A172 (cell line): Measurements from ENCODE around the gene TNNT3. TPM values are rescaled to one million over a fixed set of nuclear protein-coding genes. Genes with fewer than 3 reads are reported as not detected.

Source experiments
- DNase-seq: peaks from one replicate; pipeline ENCODE4 v3.0.0-alpha.2; 2015; ENCODE audit warnings: low spot score
- total RNA-seq: library from RNA; depleted of rRNA; stranded (reverse); fragments of >200 nt; shearing (Covaris generic); gene quantifications from 2 replicates; pipeline ENCODE4 v1.2.3, GENCODE V29; 2014; rRNA removed

The TNNT3 gene
- total RNA-seq, 1 experiment from 2014 or later: not detected

DNA sequence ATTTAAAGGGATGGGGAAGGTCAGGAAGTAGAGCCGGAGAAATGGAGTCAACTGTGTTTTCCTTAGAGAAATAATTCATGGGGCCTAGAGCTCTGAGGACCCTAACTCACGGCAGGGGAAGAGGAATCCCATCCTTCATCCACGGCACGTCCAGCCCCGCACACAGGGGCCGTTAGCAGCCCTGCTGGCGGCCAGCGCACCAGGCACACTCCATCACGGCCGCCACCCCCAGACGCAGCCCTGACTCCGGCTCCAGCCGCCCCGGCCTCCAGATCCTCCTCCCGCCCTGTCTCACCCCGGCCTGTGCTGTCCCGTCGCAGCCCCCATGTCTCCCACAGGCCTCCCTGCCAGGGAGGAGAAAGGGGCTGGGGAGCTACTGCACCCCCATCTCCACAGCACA lies 38.9 kb downstream of the TNNT3 start:
- no peak for DNase-seq

DNA sequence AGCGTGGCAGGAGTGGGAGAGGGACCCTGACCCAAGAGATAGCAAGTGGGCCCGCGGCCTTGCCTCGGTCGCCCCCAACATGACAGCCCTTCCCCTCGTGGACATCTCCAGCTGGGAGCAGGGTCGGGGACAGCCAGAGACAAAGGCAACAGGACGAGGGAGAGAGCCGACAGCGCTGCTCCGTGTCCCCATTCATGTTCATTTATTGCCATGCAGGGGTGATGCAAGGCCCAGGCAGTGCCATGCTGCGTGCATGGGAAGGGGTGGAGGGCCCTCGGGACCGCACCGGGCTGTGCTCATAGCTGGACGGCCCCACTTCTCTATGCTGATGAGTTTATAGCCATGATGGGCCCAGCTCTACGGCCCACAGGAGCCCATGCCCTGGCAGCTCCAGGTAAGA lies 40.3 kb downstream of the TNNT3 start:
- no peak for DNase-seq

DNA sequence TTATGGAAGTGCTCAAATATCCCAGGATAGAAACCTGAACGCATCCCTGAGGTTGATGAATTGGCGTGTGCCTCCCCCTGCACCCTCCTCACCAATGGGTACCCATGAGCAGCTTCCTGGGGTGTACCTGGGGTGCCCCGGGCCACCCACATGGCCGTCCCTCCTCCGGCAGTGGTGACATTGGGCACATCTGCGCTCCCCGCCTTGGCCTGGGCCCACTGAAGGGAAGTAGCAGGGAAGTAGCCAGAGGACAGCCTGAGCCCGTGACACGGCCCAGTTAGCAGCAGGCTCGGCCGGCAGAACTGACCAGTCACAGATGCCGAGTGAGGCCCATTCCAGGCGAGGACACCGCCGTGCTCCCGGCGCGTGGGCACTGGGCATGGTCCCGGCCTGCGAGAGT lies 44.4 kb downstream of the TNNT3 start:
- DNase-seq: no peak

DNA sequence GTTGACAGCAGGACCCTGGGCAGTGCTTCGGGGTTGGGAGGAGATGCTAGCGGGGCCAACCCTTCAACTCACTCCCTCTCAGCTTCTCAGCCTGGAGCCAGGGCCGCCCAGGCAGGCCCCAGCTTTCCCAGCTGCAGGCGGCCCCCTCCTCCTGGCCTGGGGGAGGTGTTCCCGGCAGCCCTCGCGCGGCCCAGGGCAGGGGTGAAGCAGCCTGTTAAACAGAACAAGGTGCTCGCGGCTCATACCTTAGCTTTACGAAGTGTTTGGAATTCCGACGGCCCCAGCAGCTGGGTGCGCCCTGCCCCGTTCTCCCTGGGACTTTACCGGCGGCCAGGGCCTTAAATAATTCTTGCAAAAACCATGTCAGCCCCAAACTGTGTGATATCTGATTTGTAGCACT lies 44.8 kb downstream of the TNNT3 start:
- no peak for DNase-seq

DNA sequence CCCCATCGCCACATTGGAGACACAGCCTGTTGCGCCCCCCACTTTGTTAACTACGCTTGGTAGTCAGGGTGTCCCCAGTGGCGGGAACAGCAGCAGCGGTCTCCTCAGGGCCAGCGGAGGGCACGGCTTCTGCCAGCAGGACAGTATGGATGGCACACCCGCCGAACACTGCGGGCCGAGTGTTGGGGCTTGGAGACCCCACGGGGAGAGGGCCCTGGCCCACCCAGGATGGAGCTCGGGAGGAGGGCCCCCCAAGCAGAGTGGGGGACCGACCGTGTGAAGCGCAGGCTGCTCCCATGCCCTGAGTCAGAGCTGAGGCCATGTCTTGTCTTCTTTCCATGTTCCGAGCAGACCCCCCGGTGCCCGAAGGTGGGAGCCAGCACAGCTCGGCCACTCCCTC lies 45.5 kb downstream of the TNNT3 start:
- DNase-seq: no peak

DNA sequence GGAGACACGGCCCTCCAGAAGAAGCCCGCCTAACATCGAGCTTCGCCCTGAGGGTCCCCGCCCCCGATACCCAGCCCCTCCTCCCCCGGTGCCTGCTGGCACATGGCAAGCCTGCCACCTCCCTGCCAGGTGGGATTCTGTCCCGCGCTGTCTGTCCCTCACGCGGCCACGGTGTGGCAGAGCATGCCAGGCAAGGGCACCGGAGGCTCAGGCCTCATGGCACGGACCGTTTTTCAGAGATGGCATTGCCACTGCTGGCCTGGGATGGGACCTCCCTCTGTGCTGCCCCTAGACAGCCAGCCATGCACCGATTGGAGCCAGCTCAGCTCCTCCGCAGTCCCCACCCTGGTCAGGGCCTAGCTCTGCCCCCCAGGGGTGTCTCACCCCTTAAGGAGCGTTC lies 47.0 kb downstream of the TNNT3 start:
- DNase-seq: no peak

DNA sequence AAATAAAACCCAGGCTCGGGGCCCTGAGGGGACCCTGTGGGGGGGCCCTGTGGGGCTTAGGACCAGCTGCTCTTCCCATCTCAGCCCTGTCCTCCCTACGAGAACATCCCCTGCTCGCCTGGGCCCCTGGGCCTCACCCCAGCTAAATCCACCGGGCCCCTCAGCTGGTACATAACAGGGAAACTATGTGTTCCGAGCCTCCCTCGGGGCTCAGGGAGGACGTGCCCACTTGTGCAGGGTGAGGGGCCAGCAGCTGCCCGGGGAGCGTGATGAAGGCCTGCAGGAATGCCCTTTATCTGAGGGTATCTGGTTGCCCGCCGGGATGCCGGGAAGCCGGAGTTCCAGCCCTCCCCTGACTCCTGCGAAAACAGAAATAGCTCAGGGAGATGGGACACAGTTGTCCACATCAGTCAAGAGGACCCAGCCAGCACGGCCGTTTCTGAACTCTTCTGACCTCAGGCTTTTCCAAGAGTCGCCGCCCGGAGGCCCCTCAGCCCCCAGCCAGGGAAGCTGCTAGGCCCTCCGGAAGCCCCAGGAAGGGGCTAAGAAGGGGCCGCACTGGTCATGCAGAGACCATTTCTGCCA lies 48.2 kb downstream of the TNNT3 start:
- DNase-seq: no peak

DNA sequence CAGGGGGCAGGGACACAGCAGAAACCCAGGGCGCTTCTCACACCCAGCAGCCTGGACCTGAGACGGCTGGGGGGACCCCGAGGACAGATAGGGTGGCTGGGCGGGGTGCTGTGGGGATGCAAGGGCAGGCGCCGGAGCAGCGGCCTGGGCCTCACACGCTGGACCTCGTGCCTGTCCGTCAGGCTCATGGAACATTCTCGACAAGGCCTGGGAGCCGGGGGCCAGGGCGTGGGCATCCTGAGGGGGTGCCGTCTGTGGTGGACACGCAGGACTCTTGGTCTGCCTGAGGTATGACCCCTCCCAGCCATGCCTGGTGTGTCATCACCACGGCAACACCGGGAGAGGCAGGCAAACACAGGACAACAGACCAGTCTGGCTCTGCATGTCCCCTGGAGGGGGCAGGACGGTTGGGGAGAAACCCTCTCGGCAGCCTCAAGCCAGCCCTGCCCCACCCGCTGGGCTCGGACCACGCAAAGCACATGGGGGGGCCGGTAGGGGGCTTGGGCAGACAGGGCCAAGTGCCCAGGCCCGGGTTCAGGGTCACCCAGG lies 49.0 kb downstream of the TNNT3 start:
- no peak for DNase-seq

DNA sequence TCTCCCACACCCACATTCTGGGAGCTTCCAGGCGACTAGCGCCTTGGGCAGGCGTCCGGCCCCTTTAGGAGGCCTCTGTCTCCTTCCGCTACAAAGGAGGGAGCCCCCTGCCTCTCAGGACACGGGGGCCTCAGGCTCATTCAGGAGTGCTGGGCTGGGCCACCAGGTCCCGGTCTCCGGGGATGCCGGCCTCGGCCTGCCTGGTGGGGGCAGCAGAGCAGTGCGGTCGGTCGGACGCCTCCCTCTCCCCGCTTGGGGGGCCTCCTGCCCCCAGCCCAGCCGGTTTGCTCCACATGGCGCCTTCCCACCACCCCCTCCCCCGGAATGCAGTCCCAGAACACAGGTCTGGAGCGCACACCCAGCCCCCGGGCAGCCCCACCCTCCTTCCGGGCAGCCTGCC lies 49.5 kb downstream of the TNNT3 start:
- DNase-seq: no peak

DNA sequence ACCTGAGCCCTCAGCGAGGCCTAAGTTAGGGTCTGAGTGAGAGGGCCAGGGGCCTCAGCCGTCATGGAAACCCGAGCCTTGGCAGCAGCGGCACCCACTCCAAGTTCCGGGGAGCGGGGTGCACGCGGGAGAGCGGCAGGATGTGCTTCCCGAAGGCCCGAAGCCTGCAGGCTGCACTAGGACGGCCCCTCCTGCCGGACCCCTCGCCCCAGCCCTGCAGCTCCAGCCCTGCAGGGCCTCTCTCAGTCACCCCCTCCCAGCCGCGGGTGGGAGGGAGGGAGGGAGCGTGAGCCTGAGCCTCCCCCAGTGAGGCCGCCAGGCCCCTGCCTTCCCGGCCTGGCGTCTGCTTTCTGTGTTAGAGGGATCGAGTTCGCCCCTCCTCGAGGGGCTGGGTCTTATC lies 50.3 kb downstream of the TNNT3 start:
- DNase-seq: no peak

DNA sequence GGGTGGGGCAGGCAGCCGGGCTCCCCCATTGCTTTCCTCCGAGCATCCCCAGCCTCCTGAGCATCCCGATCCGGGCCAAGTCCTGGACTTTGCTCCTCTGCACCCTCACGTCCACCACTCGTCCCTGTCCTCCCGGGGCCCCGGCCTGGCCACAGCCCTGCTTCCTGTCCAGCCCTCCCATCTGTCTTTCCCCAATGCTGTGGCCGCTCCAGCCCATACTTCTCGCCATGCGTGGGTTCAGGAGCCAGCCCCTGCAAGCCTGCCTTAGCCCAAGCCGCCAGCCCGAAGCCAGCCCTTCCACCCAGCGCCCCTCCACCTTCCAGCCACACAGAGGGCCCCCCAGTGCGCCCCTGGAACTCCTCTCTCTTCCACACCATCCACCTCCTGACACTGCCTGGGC lies 51.5 kb downstream of the TNNT3 start:
- DNase-seq: no peak

DNA sequence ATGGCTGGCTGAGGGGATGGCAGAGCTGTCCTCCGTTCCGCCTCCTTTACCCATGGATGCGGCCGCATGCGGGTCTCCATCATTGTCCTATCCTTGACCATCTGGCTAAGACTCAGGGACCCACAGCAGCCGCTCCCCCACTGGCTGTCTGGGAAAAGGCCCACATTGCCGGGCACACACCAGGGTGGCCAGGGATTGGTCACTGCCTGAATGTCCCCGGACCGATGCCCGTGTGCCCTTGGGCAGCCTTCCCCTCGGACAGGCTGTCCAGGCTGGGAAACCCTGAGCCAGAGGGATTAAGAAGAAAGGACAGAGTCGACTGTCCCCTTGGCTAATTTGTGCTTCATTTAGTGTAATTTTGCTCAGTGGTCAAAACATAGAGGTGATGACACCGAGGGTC lies 55.7 kb downstream of the TNNT3 start:
- DNase-seq: no peak

DNA sequence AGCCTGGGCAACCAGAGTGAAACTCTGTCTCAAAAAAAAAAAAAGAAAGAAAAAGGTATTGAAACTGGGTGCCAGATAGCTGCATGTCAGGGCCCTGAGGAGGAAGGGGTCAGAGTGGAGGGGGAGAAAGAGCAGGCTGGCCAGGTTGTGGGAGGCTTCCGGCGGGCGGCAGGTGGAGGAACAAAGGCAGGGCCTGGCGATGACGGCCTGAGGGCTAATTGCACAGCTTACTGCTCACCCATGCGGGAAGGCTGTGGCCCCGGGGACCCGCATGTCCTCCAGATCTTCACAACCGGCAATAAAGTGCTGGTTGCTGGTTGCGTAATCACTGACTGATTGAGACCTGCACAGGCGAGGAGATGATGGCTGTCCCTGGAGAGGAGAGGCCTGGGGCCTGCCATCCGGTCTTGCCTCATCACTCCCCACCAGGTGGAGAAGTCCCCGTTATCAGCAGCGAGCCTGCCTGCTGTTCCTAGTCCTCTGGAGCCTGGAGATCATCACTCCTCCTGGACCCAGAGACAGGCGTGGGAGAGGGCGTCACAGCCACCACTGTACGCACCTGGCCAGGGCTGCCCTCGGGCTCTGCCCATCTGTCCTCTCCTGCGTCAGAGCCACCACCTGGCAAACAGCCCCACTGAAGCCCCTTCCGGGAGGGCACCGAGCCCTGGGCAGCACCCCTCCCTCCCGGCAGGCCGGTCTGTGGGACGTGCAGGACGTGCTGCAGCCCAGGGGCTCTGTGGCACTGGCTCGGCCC lies 59.4 kb downstream of the TNNT3 start:
- no peak for DNase-seq

DNA sequence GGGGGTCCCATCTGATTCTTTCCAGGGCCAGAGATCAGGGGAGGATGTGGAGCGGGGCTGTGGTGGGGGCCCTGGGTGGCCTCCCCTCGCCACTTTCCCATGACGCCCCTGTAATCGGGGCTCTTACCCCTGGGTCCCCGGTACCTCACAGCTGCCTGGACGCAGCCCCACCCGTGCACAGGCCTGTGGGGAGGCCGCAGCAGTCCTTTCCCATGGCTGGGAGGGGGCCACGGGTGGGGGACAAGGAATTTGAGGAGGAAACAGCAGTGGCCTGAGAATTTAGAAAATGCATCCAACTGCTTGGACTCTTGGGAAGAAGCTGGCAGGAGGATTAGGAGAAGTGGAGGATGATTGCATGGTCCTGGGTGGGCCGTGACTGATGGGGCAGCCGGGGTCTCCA lies 60.1 kb downstream of the TNNT3 start:
- DNase-seq: no peak

DNA sequence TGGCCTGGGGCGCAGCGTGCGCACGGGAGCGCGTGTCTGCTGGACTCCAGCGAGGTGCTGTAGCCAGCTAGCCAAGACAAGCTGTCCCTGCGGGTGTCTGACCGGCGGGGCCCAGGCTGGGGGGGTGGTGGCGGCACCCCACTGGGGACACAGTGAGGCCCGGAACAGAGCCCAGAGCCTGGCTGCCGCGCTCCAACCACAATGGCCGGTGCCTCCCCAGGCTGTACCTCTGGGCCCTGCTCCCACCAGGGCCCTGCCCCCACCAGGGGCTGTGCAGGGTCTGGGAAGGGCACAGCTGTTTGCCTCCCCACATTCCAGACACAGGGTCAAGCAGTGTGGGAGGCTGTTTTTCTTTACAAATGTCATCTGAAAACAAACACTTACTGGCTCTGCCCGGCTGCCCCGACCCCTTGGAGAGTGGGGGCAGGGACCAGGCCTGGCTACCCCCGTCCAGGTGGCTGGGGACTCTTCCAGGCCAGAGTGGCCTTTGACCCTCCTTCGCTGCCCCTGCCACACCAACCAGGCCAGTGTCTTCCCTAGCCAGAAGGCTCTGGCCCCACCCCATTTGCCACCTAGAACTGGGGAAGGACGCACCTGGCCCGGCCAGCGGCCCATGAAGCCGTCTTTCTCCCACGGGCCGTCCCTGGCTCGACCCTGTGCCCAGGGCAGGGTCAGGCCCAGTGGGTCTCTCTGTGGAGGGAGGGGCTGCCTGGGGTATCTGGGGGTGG lies 63.5 kb downstream of the TNNT3 start:
- DNase-seq: no peak

DNA sequence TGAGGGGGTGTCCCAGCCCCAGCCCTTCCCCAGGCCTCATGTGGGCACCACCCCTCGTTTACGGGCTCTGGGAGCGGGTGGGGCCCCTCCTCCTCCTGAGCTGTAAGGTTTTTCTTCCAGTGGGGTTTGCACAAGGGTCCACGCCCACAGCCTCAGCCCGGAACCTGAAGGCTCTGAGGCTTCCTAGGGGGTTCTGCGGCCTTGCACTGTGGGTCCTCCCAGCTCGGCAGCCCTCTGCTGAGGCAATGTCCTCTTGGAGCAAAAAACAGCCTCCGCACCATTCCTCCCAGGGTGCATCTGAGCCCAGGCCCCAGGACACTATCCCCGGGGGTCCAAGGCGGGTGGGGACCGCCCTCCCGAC lies 64.1 kb downstream of the TNNT3 start:
- DNase-seq: no peak

DNA sequence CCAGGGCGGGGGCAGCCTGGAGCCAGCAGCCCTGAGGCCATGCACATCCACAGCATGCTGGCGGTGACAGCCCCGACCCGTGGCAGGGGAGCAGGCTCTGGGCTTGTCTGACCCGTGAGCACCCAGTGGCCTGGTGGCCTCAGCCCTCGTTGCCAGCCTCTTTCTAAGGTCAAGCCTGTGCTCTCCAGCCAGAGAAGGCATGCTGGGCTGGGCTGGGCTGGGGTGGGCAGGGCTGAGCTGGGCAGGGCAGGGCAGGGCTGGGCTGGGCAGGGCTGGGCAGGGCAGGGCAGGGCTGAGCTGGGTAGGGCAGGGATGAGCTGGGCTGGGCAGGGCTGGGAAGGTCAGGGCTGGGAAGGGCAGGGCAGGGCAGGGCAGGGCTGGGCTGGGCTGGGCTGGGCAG lies 67.5 kb downstream of the TNNT3 start:
- no peak for DNase-seq

DNA sequence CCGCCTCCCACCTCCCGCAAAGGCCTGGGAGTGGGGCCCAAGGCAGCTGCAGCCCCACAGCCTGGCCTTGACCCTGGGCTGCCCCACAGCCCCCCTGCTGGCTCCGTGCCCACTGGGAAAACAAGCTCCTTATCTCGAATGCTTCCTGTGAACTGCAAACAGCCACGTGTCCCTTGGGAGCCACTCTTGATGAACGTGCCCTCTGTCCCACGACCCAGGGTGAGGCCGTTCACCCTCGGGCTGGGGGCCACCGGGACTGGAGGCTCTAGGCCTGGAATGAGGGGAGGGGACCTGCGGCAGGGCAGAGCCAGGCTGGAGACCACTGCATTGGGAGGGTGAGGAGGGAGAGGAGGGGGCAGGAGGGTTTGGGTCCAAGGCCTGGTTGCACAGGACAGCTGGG lies 68.7 kb downstream of the TNNT3 start:
- DNase-seq: no peak

Other genes starting within 250 kb of the TNNT3 start
- gene KRTAP5-6, start 222.5 kb upstream of the TNNT3 start, total RNA-seq: not detected in 2 replicates
- 2.9 and 3.0 TPM in 2 replicates for gene IFITM10, start 169.1 kb upstream of the TNNT3 start, total RNA-seq
- 875 and 888 TPM in 2 replicates for gene CTSD, start 155.8 kb upstream of the TNNT3 start, total RNA-seq
- 2.1 TPM in 1 of 2 replicates, not detected in the other for gene SYT8, start 84.7 kb upstream of the TNNT3 start, total RNA-seq
- not detected in 2 replicates for gene TNNI2, start 80.7 kb upstream of the TNNT3 start, total RNA-seq
- gene LSP1, start 66.6 kb upstream of the TNNT3 start, total RNA-seq: 2.2 and 71.7 TPM in 2 replicates
- not detected in 2 replicates for gene PRR33, start 27.8 kb upstream of the TNNT3 start, total RNA-seq
- 281 and 292 TPM in 2 replicates for gene MRPL23, start 27.6 kb downstream of the TNNT3 start, total RNA-seq
- 0.69 and 2.7 TPM in 2 replicates for gene H19, start 78.1 kb downstream of the TNNT3 start, total RNA-seq
- 0.67 and 0.90 TPM in 2 replicates for gene IGF2, start 219.7 kb downstream of the TNNT3 start, total RNA-seq
- not detected in 2 replicates for gene INS, start 241.5 kb downstream of the TNNT3 start, total RNA-seq